ENCODE data around the gene NPTN.

Gene NPTN

GRCh38 chr15:73518180-73518862 is 114.9 kb downstream of the NPTN start:
- no peak for DNase-seq (ENCODE audit: low read depth in 2 of 2)

- no peak for DNase-seq (ENCODE audit: low read depth in 2 of 2)
Measured at GRCh38 chr15:73517566-73517965, 115.6 kb downstream of the NPTN start.

GRCh38 chr15:73515527-73515926 is 117.7 kb downstream of the NPTN start:
- DNase-seq (ENCODE audit: low read depth in 2 of 2), result no peak
